DND-41 (cell line): Measurements from ENCODE around the gene KLHL3.

ENCODE experiments used
- ATAC-seq: fragments of 200-7000 bp; cut with Tn5 transposase; 3 replicates; pipeline ENCODE4 v1.9.1; 2021; ENCODE audit warnings: low read depth; ENCODE audit not compliant: insufficient read depth
- DNase-seq: peaks from one replicate; pipeline ENCODE4 v3.0.0-alpha.2; 2020
- H2AFZ ChIP-seq: 2 replicates; pipeline ENCODE4 v1.6.0; 2012; ENCODE audit warnings: low read depth, low read length
- H3K27ac ChIP-seq: 2 replicates; pipeline ENCODE4 v1.5.1; 2012; ENCODE audit warnings: low read length, inconsistent platforms
- H3K27me3 ChIP-seq: fragments of 200-600 bp; sonication (generic); 2 replicates; pipeline ENCODE4 v1.6.0; 2012; ENCODE audit warnings: low read length, mild to moderate bottlenecking, inconsistent platforms; ENCODE audit not compliant: insufficient read depth, poor library complexity
- H3K36me3 ChIP-seq: 2 replicates; pipeline ENCODE4 v1.5.1; 2012; ENCODE audit warnings: low read length, inconsistent platforms; ENCODE audit not compliant: insufficient read depth
- H3K4me1 ChIP-seq: 2 replicates; pipeline ENCODE4 v1.5.1; 2012; ENCODE audit warnings: mild to moderate bottlenecking, low read length; ENCODE audit not compliant: insufficient read depth
- H3K4me2 ChIP-seq: 2 replicates; pipeline ENCODE4 v1.6.0; 2012; ENCODE audit warnings: mild to moderate bottlenecking, moderate library complexity, low read length, inconsistent platforms; ENCODE audit not compliant: insufficient read depth
- H3K4me3 ChIP-seq, 2 experiments: fragments of 200-600 bp in 1 of 2; shearing (Covaris generic) in 1 of 2; 2 replicates each; pipeline ENCODE4 v1.5.1; 2012 to 2016; ENCODE audit warnings: inconsistent platforms in 2 of 2, low read length in 2 of 2, mild to moderate bottlenecking in 2 of 2, low read depth in 1 of 2, moderate library complexity in 1 of 2
- H3K79me2 ChIP-seq: 2 replicates; pipeline ENCODE4 v1.6.0; 2012; ENCODE audit warnings: low read length, inconsistent platforms; ENCODE audit not compliant: insufficient read depth
- H3K9ac ChIP-seq: 2 replicates; pipeline ENCODE4 v1.6.0; 2012; ENCODE audit warnings: low read depth, mild to moderate bottlenecking, inconsistent platforms, low read length, moderate library complexity
- H3K9me3 ChIP-seq: 2 replicates; pipeline ENCODE4 v1.5.1; 2012; ENCODE audit warnings: low read length, moderate library complexity, mild to moderate bottlenecking, inconsistent platforms; ENCODE audit not compliant: insufficient read depth, severe bottlenecking
- H4K20me1 ChIP-seq: 2 replicates; pipeline ENCODE4 v1.6.0; 2012; ENCODE audit warnings: low read length; ENCODE audit not compliant: insufficient read depth
- CTCF ChIP-seq: IDR thresholded peaks from 2 replicates; pipeline ENCODE4 v1.5.1; 2012; ENCODE audit warnings: borderline replicate concordance, low read length, moderate library complexity, mild to moderate bottlenecking; ENCODE audit not compliant: poor library complexity, severe bottlenecking; ENCODE audit errors: extremely low read depth
- EZH2 ChIP-seq: IDR thresholded peaks from 3 replicates; pipeline ENCODE4 v1.6.1; 2012; ENCODE audit warnings: borderline replicate concordance, low read depth, mild to moderate bottlenecking, moderate library complexity, low read length, inconsistent platforms; ENCODE audit not compliant: severe bottlenecking

The KLHL3 gene

GRCh38 chr5:137733006-137733405, 2.9 kb downstream of the KLHL3 start:
- Histone ChIP-seq H3K4me3 (no peak overlapping the region), H3K79me2 (peaks cover 5% of the 10 kb centered on the region; the same call in 1 of the 2 replicates), H3K36me3 (no peaks in the 10 kb centered on the region), H3K4me2 (no peak overlapping the region), H3K4me1 (peaks cover 27% of the 10 kb centered on the region), H3K27ac (no peak overlapping the region), H3K9ac (no peak overlapping the region), H2AFZ (no peak overlapping the region), H4K20me1 (no peaks in the 10 kb centered on the region), H3K27me3 (peaks cover 6% of the 10 kb centered on the region), H3K9me3 (no peaks in the 10 kb centered on the region)
- no peak for DNase-seq
- no peak for ATAC-seq
- TF ChIP-seq CTCF: no peak
- no peak for TF ChIP-seq EZH2

GRCh38 chr5:137731176-137731575, 4.7 kb downstream of the KLHL3 start:
- ATAC-seq (no peak), DNase-seq (no peak)
- Histone ChIP-seq H3K9ac (no peak overlapping the region), H3K79me2 (peaks cover 5% of the 10 kb centered on the region; the same call in 1 of the 2 replicates), H3K9me3 (no peaks in the 10 kb centered on the region), H3K27ac (no peak overlapping the region), H3K36me3 (no peaks in the 10 kb centered on the region), H2AFZ (no peak overlapping the region), H3K4me3 (no peak overlapping the region), H4K20me1 (no peaks in the 10 kb centered on the region), H3K4me2 (no peak overlapping the region), H3K4me1 (peaks cover 25% of the 10 kb centered on the region), H3K27me3 (peaks cover 6% of the 10 kb centered on the region)
- TF ChIP-seq EZH2: no peak
- no peak for TF ChIP-seq CTCF

GRCh38 chr5:137730336-137730735, 5.6 kb downstream of the KLHL3 start:
- no peak for TF ChIP-seq EZH2
- no peak for TF ChIP-seq CTCF
- Histone ChIP-seq H4K20me1 (no peaks in the 10 kb centered on the region), H3K36me3 (no peaks in the 10 kb centered on the region), H3K9me3 (no peaks in the 10 kb centered on the region), H3K79me2 (peaks cover 5% of the 10 kb centered on the region; the same call in 1 of the 2 replicates), H3K27ac (no peak overlapping the region), H3K9ac (no peak overlapping the region), H3K4me2 (no peak overlapping the region), H3K27me3 (peaks cover 2% of the 10 kb centered on the region), H3K4me1 (peaks cover 16% of the 10 kb centered on the region), H3K4me3 (no peak overlapping the region), H2AFZ (no peak overlapping the region)
- DNase-seq (no peak), ATAC-seq (no peak)

- H3K27me3 ChIP-seq: no peaks in the 10 kb centered on the region
- no peak for TF ChIP-seq CTCF
- TF ChIP-seq EZH2: no peak
- H3K36me3 ChIP-seq: no peaks in the 10 kb centered on the region
- no peaks in the 10 kb centered on the region for H4K20me1 ChIP-seq
- no peak for DNase-seq
- H3K4me1 ChIP-seq: no peaks in the 10 kb centered on the region; the same call in 1 of the 2 replicates
- no peak overlapping the region for H3K4me3 ChIP-seq
- no peaks in the 10 kb centered on the region for H3K79me2 ChIP-seq
- no peak overlapping the region for H3K4me2 ChIP-seq
- no peak overlapping the region for H2AFZ ChIP-seq
- no peaks in the 10 kb centered on the region for H3K9me3 ChIP-seq
- no peak overlapping the region for H3K9ac ChIP-seq
- no peak for ATAC-seq
- H3K27ac ChIP-seq: no peak overlapping the region
These were observed 7.8 kb downstream of the KLHL3 start for GRCh38 chr5:137728048-137728447.
